SU-DHL-6 (cell line): Measurements from ENCODE around the gene CYTL1.

Source experiments
- H2AFZ ChIP-seq: fragments of 200-600 bp; sonication (generic); 2 replicates; pipeline ENCODE4 v1.6.1; 2014; ENCODE audit warnings: low read depth, mild to moderate bottlenecking, moderate library complexity, mixed read lengths, antibody characterized with exemption, low read length; ENCODE audit not compliant: severe bottlenecking
- H3F3A ChIP-seq: fragments of 200-600 bp; shearing (Covaris generic); 2 replicates; pipeline ENCODE4 v1.6.0; 2016; ENCODE audit warnings: antibody characterized with exemption, mild to moderate bottlenecking; ENCODE audit not compliant: insufficient read depth
- H3K27ac ChIP-seq: fragments of 200-600 bp; sonication (generic); 2 replicates; pipeline ENCODE4 v1.5.1; 2016; ENCODE audit warnings: low read depth, mild to moderate bottlenecking, low read length, moderate library complexity, mixed read lengths
- H3K27me3 ChIP-seq: fragments of 200-600 bp; sonication (generic), shearing (Covaris generic); 2 replicates; pipeline ENCODE4 v1.6.0; 2014; ENCODE audit warnings: mild to moderate bottlenecking, low read length
- H3K36me3 ChIP-seq: fragments of 200-600 bp; sonication (generic); 2 replicates; pipeline ENCODE4 v1.6.1; 2014; ENCODE audit warnings: mild to moderate bottlenecking, low read length, mixed read lengths
- H3K4me2 ChIP-seq: fragments of 300-600, 200-600 bp; shearing (Covaris generic), sonication (generic); 2 replicates; pipeline ENCODE4 v1.6.0; 2014; ENCODE audit warnings: low read length, low read depth, mild to moderate bottlenecking; ENCODE audit not compliant: poor library complexity, severe bottlenecking
- H3K4me3 ChIP-seq: fragments of 200-600 bp; sonication (generic); 2 replicates; pipeline ENCODE4 v1.5.1; 2014; ENCODE audit warnings: antibody characterized with exemption, low read length, mild to moderate bottlenecking, mixed read lengths; ENCODE audit not compliant: insufficient read depth, poor library complexity, severe bottlenecking
- H3K79me2 ChIP-seq: fragments of 200-600 bp; sonication (generic); 2 replicates; pipeline ENCODE4 v1.6.1; 2014; ENCODE audit warnings: mild to moderate bottlenecking, low read length, moderate library complexity; ENCODE audit not compliant: insufficient read depth
- H3K9ac ChIP-seq: fragments of 200-600 bp; sonication (generic); 2 replicates; pipeline ENCODE4 v1.7.0; 2014; ENCODE audit warnings: mild to moderate bottlenecking, low read length
- H3K9me2 ChIP-seq: fragments of 200-600 bp; sonication (generic); replicated peaks from 2 replicates; pipeline ENCODE4 v1.6.1; 2014; ENCODE audit warnings: low read length; ENCODE audit not compliant: insufficient read depth
- H3K9me3 ChIP-seq: fragments of 200-600 bp; sonication (generic); 2 replicates; pipeline ENCODE4 v1.6.1; 2014; ENCODE audit warnings: low read length, mixed read lengths; ENCODE audit not compliant: insufficient read depth
- H4K20me1 ChIP-seq: fragments of 200-600 bp; sonication (generic); 2 replicates; pipeline ENCODE4 v1.6.1; 2014; ENCODE audit warnings: low read depth, mild to moderate bottlenecking, antibody characterized with exemption, low read length, moderate library complexity, mixed read lengths
- EZH2phosphoT487 ChIP-seq: fragments of 200-600 bp; sonication (generic), shearing (Covaris generic); conservative IDR thresholded peaks from 2 replicates; pipeline ENCODE4 v1.6.1; 2018; ENCODE audit warnings: mild to moderate bottlenecking, antibody characterized with exemption, low read length, moderate library complexity, mixed read lengths
- TF ChIP-seq, protein P1 (sequence below): fragments of 200-600 bp; sonication (generic); IDR thresholded peaks from one replicate; pipeline ENCODE4 v1.5.1; 2017; ENCODE audit warnings: antibody characterized with exemption, mild to moderate bottlenecking, low read length, moderate library complexity; ENCODE audit not compliant: insufficient read depth, poor library complexity, severe bottlenecking

CYTL1 gene

GRCh38 chr4:4984186-4984585 is 35.1 kb downstream of the CYTL1 start:
- no peaks in the 10 kb centered on the region for H3K27me3 ChIP-seq
- H3K9me3 ChIP-seq: no peaks in the 10 kb centered on the region
- no peak overlapping the region for H3K27ac ChIP-seq
- H3K36me3 ChIP-seq: no peaks in the 10 kb centered on the region
- H3K9me2 ChIP-seq: no peaks in the 10 kb centered on the region
- no peaks in the 10 kb centered on the region for H3F3A ChIP-seq
- no peak overlapping the region for H2AFZ ChIP-seq
- H3K9ac ChIP-seq: no peak overlapping the region
- H3K4me2 ChIP-seq: no peak overlapping the region
- no peaks in the 10 kb centered on the region for H3K79me2 ChIP-seq
- TF ChIP-seq, protein P1, sequence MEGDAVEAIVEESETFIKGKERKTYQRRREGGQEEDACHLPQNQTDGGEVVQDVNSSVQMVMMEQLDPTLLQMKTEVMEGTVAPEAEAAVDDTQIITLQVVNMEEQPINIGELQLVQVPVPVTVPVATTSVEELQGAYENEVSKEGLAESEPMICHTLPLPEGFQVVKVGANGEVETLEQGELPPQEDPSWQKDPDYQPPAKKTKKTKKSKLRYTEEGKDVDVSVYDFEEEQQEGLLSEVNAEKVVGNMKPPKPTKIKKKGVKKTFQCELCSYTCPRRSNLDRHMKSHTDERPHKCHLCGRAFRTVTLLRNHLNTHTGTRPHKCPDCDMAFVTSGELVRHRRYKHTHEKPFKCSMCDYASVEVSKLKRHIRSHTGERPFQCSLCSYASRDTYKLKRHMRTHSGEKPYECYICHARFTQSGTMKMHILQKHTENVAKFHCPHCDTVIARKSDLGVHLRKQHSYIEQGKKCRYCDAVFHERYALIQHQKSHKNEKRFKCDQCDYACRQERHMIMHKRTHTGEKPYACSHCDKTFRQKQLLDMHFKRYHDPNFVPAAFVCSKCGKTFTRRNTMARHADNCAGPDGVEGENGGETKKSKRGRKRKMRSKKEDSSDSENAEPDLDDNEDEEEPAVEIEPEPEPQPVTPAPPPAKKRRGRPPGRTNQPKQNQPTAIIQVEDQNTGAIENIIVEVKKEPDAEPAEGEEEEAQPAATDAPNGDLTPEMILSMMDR: no peak
- H4K20me1 ChIP-seq: no peaks in the 10 kb centered on the region
- no peak overlapping the region for H3K4me3 ChIP-seq

DNA sequence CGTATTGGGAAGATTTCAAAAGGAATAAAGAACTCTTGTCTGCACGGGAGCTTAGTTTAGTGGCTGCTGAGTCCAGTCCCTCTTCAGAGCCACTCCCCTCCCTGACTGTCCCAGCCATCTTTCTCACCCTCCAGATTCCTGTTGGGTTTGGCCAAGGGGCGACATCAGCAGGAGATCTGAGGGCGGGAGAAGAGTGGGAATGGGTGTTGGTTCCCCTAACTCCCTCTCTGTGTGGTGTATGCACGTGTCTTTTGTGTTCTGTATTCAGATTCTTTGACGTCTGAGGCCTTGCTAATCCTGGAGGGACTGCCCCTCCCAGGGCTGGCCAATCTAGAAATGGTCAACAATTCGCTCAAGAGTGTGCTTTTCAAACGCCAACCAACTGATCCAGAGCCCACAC is 37.4 kb downstream of the CYTL1 start:
- H3K4me2 ChIP-seq: no peak overlapping the region
- H3K9me3 ChIP-seq: no peaks in the 10 kb centered on the region
- no peaks in the 10 kb centered on the region for H3K27me3 ChIP-seq
- H3K4me3 ChIP-seq: no peak overlapping the region
- H3K9ac ChIP-seq: no peak overlapping the region
- no peak overlapping the region for H2AFZ ChIP-seq
- no peaks in the 10 kb centered on the region for H3K9me2 ChIP-seq
- H3F3A ChIP-seq: no peaks in the 10 kb centered on the region
- H4K20me1 ChIP-seq: no peaks in the 10 kb centered on the region
- H3K36me3 ChIP-seq: no peaks in the 10 kb centered on the region
- no peaks in the 10 kb centered on the region for H3K79me2 ChIP-seq
- TF ChIP-seq, protein P1: no peak
- no peak for TF ChIP-seq EZH2phosphoT487
- no peak overlapping the region for H3K27ac ChIP-seq

DNA sequence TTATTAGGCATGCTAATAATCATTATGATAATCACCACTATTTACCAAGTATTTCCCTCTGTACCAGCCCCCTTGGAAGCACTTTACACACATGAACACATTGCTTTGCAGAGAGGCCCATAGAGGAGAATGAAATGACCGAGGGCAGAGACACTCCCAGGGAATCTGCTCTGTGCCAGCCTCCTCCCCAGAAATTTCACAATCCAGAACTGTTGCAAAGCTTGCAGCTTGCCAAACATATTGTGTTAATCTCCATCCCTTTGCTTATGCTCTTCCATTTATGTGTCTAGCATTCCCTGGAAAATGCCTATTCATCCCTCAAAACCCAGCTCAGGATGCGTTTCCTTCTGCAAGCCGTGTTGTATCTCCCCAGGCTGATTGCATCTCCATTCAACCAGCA is 37.8 kb downstream of the CYTL1 start:
- H3K36me3 ChIP-seq: no peaks in the 10 kb centered on the region
- no peaks in the 10 kb centered on the region for H3F3A ChIP-seq
- H3K79me2 ChIP-seq: no peaks in the 10 kb centered on the region
- no peak overlapping the region for H3K4me2 ChIP-seq
- no peak overlapping the region for H3K9ac ChIP-seq
- no peak overlapping the region for H3K4me3 ChIP-seq
- TF ChIP-seq, protein P1: no peak
- TF ChIP-seq EZH2phosphoT487: no peak
- no peaks in the 10 kb centered on the region for H3K27me3 ChIP-seq
- no peak overlapping the region for H2AFZ ChIP-seq
- H3K27ac ChIP-seq: no peak overlapping the region
- no peaks in the 10 kb centered on the region for H4K20me1 ChIP-seq
- no peaks in the 10 kb centered on the region for H3K9me3 ChIP-seq
- no peaks in the 10 kb centered on the region for H3K9me2 ChIP-seq

GRCh38 chr4:4980621-4981230 is 38.5 kb downstream of the CYTL1 start:
- Histone ChIP-seq H3K27me3 (no peaks in the 10 kb centered on the region), H3K4me2 (no peak overlapping the region), H3K9ac (no peak overlapping the region), H3F3A (no peaks in the 10 kb centered on the region), H3K36me3 (no peaks in the 10 kb centered on the region), H3K4me3 (no peak overlapping the region), H3K79me2 (no peaks in the 10 kb centered on the region), H3K9me3 (peaks cover 1% of the 10 kb centered on the region; the same call in 1 of the 2 replicates), H3K9me2 (no peaks in the 10 kb centered on the region), H4K20me1 (no peaks in the 10 kb centered on the region), H3K27ac (no peak overlapping the region), H2AFZ (no peak overlapping the region)
- no peak for TF ChIP-seq EZH2phosphoT487
- TF ChIP-seq, protein P1: no peak
